Ammon's horn (tissue), 1 donor: Measurements from ENCODE around the gene HPGDS.
"Not testable (repeated sequence)": the region's sequence is repeated elsewhere in the genome, so short reads cannot be mapped to it uniquely, and the experiment has no call there.

ENCODE experiments used
- DNase-seq: peaks from one replicate; pipeline ENCODE4 v3.0.0-alpha.2; 2016; ENCODE audit warnings: low spot score

Gene HPGDS

DNA sequence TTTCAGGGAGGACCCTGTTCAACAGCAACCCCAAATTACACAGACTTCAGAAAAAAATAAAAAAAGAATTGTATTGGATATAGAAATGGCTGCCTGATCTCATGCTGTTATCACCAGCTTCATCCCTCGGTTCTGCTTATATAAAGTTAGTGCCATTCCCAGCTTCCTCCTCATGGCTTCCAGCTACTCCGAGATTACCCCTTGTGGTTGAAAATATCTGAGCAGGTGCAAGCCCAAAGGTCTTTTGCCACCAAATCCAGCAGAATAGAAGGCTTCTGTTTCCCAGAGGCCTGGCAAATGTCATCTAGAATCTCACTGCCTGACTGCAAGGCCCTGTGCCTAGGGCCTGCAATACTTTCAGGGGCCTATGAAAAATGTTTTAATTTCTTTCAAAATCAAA, 13.8 kb upstream of the HPGDS start:
- DNase-seq, result no peak

- no peak for DNase-seq
Measured at GRCh38 chr4:94354474-94354896, 11.8 kb upstream of the HPGDS start.

GRCh38 chr4:94352996-94353395, 10.4 kb upstream of the HPGDS start:
- DNase-seq, result no peak

DNA sequence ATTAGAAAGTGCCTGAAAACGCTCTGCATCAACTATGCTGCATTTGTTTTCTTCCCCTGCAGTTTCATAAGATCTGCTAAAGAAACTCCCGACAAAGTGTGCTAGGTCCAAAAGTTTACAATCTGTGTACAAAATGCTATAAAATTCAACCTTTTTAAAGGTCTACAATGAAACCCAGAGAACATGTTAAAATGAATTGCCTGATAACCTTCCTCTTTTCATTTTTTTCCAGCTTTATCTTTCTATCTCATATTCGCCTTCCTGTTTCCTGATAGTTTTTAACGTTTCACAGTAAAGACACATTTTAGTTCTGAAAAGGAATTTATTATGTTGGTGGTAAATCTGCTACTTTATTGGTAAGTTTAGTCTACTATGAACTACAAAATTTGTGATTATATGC, 9.5 kb upstream of the HPGDS start:
- DNase-seq, result no peak

- no peak for DNase-seq
Measured at GRCh38 chr4:94351319-94351718, 8.7 kb upstream of the HPGDS start.

DNA sequence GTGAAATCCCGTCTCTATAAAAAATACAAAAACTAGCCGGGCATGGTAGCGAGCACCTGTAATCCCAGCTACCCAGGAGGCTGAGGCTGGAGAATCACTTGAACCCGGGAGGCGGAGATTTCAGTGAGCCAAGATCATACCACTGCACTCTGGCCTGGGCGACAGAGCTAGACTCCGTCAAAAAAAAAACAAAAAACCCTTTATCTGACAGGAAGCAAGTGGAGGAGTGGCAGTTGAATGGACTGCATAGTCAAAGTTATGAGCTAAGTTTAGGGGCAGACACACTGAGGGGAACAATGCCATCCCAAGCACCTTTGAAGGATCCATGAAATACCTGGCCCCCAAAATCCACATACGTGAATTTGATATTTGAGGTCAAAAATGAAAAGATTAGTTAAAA, 7.5 kb upstream of the HPGDS start:
- DNase-seq, result no peak

DNA sequence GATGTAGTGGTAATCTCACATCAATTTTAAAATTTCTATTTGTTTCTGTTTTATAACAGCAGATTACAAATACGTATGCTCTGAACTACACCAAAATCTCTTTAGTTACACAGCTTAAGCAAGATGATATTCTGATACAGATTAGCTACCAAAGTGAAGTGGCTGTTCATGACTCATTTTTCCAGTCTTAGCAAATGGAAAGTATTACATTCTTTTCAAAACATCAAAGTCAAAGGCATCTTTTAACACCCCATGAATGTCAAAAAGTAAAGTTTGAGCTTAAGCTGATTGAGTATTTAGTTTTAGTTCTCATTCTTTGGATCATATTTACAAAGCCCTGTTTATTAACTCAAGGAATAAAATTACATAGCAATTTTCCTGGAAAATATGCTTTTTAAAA, 6.6 kb upstream of the HPGDS start:
- DNase-seq, result no peak

DNA sequence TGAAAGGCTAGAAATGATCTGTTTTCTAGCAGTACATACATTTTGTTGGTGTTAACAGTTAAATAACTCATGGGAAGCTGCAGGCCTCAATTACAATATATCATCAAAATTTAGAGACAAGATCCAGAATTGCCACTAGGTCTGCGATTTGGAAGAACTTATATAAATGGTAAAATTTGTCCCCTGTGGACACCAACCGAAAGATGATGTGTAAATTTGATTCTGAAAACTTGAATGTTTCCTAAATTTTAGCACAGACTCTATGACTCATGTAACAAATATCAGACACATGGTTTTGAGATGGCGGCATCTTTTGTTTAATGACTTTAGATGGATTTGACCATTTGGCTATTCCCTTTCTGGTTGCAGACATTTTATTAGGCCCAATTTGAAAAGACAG, 6.0 kb upstream of the HPGDS start:
- DNase-seq, result no peak

DNA sequence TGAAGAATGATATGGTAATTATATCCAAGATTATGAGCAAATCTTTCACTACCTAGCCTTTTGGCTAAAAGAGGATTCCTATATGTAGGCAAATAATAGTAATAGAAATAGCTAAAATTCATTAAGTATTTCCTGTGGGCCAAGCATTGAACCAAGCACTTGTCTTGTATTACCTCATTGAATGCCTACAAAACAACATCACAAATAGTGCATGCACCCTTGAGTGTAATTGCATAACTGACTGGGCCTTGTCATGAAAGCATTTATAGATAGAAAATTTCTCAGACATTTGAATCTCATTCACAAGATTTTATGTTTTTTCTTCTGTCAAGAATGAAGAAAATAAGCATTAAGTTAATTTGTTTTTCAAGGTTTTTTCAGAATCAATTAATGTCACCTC, 3.9 kb upstream of the HPGDS start:
- no peak for DNase-seq

DNA sequence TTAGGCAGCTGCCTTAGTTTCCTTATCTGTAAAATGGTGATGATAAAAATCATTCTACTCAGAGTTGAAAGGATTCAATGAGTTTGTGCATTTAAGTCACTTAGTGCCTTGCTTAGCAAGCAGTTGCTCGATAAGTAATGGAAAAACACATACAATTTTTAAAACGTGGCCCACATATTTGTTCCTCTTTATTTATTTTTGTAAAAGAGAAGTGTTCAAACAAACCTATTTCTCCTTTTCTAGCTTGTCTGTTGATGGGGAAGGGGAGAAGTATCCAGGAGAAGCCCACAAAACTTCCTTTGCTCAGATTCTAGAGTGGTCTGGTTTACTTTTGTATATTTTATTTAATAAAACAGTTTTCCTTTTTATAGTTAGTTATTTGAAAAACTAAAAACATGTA, 3.3 kb upstream of the HPGDS start:
- no peak for DNase-seq

DNA sequence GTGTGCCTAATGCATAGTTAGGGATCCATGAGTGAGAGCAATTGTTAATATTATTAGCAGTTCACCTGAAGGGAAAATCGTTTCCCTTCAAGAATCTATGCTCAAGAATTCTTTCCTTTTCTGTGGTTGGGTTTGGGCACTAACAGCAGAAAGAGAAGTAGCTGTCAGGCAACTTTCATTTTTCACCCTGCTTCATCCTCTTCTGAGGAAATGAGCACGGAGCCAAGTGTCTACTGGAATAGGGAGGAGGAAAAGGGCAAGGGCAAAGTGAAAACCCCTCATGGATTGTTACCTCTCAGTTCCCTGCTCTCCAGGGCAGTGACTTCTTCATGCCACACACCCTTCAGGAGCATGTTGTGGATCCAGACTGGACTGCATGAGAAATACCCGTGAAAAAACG, 2.6 kb upstream of the HPGDS start:
- peak; percentile 40 for DNase-seq

DNA sequence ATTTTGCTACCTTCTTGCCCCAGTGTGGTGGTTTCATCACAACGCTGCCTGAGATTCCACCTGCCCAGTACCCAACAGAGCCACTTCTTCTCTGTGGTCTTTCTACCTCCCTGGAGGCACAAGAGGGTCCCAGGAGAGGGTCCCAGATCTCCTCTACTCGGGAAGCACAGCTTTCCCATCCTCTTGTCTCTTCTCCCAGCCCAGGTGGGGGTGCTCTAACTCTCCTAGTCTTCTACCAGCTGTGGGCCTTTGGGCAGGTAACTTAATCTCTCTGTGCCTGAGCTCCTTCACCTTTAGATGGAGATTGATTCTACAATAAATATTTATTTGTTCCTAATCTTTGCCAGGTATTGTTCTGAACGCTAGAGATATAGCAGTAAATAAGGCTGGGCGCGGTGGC, 1.8 kb upstream of the HPGDS start:
- DNase-seq, result no peak

- DNase-seq, result no peak
Measured at GRCh38 chr4:94341481-94342370, 910 bp downstream of the HPGDS start.

DNA sequence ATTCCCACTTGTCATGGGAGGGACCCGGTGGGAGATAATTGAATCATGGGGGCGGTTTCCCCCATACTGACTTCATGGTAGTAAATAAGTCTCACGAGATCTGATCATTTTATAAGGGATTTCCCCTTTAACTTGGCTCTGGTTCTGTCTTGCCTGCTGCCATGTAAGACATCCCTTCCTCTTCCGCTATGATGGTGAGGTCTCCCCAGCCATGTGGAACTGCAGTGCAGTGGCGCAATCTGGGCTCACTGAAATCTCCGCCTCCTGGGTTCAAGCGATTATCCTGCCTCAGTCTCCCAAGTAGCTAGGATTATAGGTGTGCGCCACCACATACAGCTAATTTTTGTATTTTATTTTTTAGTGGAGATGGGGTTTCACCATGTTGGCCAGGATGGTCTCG, 2.9 kb downstream of the HPGDS start:
- peak; percentile 21 for DNase-seq

DNA sequence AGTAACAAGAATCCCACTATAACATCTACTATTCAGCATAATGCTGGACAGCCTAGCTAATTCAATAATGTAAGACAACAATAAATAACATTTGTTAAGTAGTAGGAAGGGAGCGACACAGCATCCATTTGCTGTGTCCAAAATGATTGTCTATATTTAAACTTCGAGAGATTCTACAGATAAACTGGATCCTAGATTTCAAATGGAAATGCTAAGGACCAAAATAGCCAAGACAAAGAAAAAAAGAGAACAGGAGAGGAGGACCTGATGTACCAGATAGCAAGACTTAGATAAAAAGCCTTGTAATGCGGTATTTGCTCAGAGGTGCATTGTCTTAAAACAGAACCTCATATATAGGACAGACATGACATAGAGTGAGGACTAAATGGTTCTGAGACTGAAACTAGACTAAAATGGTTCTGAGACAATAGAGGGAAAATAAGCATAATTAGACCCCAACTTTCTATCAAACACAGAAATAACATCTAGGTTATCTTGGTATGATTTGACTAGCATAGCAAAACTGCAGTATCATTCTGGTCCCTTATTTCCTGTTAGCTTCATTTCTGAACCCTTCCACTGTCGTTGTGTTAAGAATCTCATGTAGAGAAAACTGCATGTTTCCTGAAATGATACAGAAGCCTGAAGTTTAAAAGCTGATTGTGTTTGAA, 3.8 kb downstream of the HPGDS start:
- DNase-seq, result no peak

DNA sequence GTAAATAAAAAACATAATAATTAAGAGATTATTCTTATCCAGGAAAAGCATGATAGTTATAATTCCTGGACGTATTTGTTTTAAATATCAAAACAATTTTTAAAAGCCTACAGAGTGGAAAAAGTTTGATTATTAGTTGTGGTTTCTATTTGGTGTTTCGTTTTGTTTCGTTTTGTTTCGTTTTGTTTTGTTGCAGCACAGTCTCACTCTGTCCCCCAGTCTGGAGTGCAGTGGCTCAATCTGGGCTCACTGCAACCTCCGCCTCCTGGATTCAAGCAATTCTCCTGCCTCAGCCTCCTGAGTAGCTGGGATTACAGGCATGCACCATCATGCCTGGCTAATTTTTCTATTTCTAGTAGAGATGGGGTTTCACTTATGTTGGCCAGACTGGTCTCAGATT, 5.8 kb downstream of the HPGDS start:
- not testable (repeated sequence) for DNase-seq

DNA sequence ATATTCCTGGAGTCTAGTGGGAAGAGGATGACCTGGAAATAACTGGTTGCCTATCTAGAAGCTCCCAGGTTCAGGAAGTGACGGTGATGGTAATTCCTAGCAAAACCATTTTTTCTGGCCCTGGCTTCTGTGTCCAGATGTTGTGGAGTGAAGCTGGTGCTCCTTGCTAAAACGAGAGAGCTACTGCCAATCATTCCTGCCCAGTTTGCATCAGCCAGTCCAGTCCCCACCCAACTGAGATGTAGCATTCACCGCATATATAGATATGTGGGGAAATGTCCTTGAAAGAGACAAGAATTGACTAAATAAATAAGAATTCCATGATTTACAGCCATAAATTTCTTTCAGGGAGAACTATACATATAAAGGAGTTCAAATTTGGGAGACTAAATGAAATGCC, 6.3 kb downstream of the HPGDS start:
- no peak for DNase-seq

DNA sequence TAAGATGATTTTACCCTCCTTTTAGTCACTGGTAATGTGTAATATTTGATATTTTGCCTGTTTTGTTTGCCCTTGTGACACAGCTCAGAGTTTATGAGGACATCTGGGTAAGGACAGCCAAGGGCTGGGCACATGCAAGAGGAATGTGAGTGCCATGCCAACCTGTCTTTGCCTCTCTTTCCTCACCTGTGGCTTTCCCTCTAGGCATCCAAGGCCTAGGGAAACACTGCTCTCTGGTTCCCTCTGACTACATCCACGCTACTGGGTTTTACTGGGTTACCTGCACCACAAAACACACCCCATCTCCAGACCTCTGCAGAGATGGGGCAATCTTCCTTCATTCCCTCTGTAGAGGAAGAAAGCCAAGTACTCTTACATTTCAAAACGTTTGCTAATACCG, 7.7 kb downstream of the HPGDS start:
- DNase-seq, result no peak

DNA sequence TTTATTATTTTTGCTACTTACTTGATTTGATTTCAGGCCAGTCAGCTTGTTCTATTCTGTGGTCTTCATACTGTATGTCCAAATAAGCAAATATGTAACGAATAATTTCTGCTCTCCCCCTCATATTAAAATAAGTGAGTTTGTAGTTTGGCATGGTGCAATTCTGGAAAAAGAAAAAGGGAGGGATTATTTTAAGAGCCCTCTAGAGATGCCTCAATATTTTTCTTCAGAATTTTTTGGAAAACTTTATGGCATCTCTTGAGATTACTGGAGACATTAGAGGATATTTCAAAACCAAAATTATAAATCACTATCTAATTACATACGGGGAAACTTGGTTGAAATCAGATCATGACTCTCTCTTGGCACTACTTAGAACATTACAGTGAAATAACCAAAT, 8.2 kb downstream of the HPGDS start:
- no peak for DNase-seq

DNA sequence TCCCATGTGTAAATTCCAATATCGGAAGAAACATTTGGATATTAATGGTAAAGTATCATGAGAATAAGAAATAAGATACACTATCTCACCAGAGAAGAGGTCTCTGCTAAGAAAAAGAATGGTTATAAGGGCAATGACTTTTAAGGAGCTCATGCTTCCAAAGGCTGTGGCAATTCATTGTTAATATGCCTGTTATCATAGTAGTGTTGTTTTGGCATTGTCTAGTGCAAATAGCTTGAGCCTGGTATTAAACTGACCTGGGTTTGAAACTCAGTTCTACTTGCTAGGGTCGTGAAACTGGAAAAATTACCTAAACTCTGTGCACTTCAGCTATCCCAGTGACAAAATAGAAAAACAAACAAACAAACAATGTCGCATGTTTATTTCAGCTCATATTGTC, 8.8 kb downstream of the HPGDS start:
- no peak for DNase-seq

DNA sequence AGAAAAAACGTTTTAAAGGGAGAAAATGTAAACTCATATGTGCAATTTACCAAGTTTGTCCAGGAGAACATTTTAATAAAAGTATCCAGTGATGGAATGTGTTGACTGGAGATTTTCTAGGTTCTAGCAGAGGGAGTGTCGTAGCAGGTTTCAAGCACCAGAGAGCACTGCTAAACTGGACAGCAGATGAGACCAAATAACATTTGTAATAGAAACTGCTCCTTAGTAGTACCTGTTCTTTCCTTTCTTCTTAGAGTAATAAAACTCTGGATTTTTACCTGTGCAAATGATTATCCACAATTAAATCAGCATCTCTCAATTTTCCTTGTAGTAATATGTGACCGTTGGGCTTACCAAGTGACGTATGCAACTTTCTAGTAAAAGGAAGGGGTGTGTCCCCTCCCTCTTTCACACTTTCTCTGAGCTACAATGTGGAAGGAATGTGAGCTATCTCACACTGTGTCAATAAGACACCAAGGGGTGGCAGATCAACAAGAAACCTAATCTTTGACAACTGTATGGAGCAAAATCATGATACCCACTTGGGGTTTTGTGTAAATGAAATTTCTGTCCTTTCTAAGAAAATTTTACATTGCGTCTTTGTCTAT, 9.5 kb downstream of the HPGDS start:
- DNase-seq, result no peak

DNA sequence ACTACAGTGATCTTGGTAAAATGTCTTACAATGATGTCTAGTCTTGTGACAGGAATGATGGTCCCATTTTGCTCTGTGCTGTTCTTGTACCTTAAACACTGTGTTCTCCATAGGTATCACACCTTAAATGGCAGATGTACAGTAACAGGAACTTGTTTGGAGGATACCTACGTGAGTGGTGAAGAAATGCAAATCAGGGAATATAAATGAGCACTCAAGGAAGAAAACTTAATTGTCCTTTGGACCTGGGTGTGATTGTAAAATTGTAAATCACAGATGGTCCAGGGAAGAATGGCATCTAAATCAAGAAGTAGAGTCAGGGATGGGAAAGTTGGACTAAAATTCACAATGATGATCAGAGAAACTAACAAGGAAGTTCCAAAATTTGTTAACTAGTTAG, 12.7 kb downstream of the HPGDS start:
- DNase-seq, result no peak

- no peak for DNase-seq
Measured at GRCh38 chr4:94325835-94326234, 16.8 kb downstream of the HPGDS start.
